Measurements from ENCODE around the gene GOLGA1.

GRCh38 chr9:124844291-124844690 lies 96.6 kb downstream of the GOLGA1 start:
- TF ChIP-seq CTCF (IDR thresholded peaks at IDR 0.05; ENCODE audit: low read depth, low read length) (no peak), EZH2phosphoT487 (IDR thresholded peaks at IDR 0.05; ENCODE audit: low read depth) (no peak)
